Subcutaneous adipose tissue (tissue), 4 donors: ENCODE measurements around the gene PABPN1. TPM values are rescaled to one million over a fixed set of nuclear protein-coding genes. Genes with fewer than 3 reads are reported as not detected.

ENCODE experiments used
- total RNA-seq, 4 donors: library from RNA; depleted of rRNA; stranded (reverse); fragments of >200 nt; gene quantifications; one replicate each; pipeline ENCODE4 v1.1.0, GENCODE V29; 2016
- TF ChIP-seq, protein P1 (sequence below): fragments of 450-650 bp; IDR thresholded peaks from one replicate; pipeline ENCODE4 v1.5.1; 2016; ENCODE audit warnings: low read depth, mild to moderate bottlenecking, control low read depth, antibody characterized with exemption, moderate library complexity

The PABPN1 gene
- total RNA-seq, 4 donors from 2014 or later, result 31.8 to 56.1 (median 42.5) TPM

DNA sequence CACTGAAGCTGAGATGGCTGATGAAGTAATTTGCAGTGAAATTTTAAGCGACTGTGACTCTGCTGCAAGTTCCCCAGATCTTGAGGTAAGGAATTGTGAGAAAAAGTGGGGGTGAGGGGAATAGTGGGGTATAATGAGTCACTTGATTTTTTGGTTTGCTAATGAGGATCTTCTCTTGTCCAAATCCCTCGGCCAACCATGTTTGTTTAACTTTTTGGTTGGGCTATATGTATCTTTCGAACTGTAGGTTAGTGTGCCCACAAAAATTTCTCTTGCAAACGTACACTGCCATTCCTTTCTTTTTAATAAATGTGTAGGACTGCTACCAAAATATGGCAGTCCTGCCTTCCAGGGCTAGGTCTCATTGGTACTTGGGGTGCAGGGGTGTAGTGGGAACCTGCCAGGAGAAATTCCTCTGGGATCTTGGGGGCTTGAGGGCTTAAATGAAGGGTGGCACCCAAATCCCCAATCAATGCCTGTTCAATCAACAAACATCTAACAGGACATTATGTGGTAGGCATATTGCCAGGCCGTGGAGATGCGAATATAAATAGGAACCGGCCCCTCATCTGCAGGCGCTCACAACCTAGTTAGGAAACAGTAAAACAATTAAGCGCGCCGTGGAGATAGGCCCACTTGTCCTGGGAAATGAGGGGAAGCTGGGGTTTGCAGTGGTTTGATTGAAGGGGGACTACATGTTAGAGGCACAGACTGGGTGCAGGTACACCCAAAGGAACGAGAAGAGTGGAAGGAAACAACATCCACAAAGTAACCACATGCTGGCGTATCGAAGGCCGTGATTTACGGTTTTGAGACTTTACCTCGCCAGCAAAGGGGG, 1.3 kb upstream of the PABPN1 start:
- TF ChIP-seq, protein P1, sequence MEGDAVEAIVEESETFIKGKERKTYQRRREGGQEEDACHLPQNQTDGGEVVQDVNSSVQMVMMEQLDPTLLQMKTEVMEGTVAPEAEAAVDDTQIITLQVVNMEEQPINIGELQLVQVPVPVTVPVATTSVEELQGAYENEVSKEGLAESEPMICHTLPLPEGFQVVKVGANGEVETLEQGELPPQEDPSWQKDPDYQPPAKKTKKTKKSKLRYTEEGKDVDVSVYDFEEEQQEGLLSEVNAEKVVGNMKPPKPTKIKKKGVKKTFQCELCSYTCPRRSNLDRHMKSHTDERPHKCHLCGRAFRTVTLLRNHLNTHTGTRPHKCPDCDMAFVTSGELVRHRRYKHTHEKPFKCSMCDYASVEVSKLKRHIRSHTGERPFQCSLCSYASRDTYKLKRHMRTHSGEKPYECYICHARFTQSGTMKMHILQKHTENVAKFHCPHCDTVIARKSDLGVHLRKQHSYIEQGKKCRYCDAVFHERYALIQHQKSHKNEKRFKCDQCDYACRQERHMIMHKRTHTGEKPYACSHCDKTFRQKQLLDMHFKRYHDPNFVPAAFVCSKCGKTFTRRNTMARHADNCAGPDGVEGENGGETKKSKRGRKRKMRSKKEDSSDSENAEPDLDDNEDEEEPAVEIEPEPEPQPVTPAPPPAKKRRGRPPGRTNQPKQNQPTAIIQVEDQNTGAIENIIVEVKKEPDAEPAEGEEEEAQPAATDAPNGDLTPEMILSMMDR, result no peak

DNA sequence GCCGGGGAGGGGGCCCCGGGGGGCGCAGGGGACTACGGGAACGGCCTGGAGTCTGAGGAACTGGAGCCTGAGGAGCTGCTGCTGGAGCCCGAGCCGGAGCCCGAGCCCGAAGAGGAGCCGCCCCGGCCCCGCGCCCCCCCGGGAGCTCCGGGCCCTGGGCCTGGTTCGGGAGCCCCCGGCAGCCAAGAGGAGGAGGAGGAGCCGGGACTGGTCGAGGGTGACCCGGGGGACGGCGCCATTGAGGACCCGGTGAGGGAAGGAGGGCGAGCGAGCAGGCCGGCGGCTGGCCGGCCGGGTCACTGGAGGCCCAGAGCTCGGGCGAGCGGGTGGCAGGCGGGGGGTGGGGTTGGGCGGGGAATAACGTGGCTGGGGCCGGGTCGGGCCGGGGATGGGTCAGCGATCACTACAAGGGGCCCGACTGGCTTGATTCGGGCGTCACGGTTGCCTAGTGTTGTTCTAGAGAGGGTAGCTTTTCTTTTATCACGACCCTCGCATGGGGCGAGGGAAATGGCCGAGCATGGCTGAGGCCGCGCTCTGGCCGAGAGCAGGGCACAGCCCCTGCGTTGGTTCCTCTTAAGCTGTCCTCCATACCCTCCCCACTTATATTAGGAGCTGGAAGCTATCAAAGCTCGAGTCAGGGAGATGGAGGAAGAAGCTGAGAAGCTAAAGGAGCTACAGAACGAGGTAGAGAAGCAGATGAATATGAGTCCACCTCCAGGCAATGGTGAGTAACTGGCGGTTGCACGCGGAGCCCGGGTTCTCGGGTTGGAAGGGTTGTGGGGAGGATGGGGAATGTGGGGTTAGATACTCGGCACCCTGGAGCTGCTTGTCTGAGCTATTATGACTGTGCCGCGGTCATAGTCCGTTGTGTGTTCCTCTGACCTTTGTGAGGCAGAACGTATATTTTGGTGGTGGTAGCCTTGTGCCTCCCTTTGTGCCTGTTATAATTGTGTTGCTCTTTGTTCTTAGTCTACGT, 603 bp downstream of the PABPN1 start:
- TF ChIP-seq, protein P1, result no peak

DNA sequence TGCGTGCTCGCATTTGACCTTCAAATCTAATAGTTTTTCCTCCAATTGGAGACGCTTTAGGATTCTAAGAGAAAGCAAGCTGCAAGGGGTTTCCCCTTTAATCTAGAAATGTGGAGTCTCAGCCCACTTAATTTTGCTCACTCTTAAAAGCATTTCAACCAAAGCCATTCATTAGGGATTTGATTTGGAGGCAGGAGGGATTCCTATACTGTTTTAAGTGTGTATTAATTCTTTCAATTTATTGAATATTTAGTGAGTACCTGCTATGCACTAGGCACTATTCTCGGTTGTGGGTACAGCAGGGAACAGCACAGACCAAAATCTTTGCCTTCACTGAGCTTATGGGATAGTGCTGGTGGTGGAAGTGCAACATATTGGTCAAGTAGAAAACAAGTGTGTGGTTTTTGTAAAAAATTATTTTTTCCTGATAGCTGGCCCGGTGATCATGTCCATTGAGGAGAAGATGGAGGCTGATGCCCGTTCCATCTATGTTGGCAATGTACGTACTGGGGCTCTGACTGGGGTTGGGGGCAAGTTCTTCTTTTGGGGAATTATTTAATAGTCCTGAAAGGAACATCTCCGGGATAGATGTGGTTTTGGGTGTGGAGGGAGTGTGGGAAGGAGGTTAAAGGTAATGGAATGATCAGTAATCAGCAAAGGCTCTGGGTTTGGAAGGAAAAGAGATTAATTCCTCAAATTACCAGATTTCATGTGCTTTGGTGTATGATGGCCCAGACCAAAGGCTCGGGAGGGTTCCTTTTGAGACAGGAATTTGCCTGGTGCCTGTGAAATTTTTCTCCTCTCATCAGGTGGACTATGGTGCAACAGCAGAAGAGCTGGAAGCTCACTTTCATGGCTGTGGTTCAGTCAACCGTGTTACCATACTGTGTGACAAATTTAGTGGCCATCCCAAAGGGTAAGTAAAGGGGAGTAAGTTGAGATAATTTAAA, 1.6 kb downstream of the PABPN1 start:
- TF ChIP-seq, protein P1, result no peak

DNA sequence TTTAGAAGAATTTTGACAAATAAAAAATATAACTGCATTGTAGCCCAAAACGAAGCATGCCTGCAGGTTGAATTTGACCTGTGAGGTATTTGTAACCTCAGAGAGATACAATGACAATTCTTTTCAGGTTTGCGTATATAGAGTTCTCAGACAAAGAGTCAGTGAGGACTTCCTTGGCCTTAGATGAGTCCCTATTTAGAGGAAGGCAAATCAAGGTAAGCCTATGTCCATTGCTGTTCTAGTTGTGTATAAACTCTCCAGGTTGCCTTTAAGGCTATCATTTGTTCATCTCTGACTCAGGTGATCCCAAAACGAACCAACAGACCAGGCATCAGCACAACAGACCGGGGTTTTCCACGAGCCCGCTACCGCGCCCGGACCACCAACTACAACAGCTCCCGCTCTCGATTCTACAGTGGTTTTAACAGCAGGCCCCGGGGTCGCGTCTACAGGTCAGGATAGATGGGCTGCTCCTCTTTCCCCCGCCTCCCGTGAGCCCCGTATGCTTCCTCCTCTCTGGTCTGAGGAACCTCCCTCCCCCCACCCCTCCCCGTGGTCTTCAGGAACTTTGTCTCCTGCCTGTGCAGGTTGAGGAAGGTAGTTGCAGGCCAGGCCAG, 2.7 kb downstream of the PABPN1 start:
- TF ChIP-seq, protein P1, result no peak

DNA sequence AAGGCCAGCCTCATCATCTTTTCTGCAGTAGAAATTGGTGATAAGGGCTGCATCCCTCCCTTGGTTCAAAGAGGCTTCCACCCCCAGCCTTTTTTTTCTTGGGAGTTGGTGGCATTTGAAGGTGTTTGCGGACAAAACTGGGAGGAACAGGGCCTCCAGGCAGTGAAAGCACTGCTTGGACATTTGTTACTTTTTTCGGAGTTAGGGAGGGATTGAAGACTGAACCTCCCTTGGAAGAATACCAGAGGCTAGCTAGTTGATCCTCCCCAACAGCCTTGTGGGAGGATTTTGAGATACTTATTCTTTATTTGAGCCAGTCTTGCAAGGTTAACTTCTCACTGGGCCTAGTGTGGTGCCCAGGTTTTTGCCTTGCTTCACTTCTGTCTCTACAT, 3.2 kb downstream of the PABPN1 start:
- TF ChIP-seq, protein P1, result no peak

DNA sequence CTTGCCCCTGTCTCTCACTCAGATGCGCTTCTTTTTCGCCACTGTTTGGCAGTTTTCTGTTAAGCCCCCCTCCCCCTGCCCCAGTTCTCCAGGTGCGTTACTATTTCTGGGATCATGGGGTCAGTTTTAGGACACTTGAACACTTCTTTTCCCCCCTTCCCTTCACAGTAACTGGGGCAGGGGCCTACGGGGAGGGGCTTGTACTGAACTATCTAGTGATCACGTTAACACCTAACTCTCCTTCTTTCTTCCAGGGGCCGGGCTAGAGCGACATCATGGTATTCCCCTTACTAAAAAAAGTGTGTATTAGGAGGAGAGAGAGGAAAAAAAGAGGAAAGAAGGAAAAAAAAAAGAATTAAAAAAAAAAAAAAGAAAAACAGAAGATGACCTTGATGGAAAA, 3.7 kb downstream of the PABPN1 start:
- TF ChIP-seq, protein P1, result no peak
